Upper lobe of right lung (tissue), 1 donor: ENCODE measurements around the gene MANSC1. TPM values are rescaled to one million over a fixed set of nuclear protein-coding genes. Genes with fewer than 3 reads are reported as not detected.

Experiments
- ATAC-seq: fragments of 200-7000 bp; cut with Tn5 transposase; one replicate; pipeline ENCODE4 v1.9.1; 2020; ENCODE audit warnings: mild to moderate bottlenecking, moderate library complexity
- DNase-seq: peaks from one replicate; pipeline ENCODE4 v3.0.0-alpha.2; 2020
- H3K27ac ChIP-seq: fragments of 200-600 bp; one replicate; pipeline ENCODE4 v1.8.0; 2022
- H3K27me3 ChIP-seq: fragments of 200-600 bp; one replicate; pipeline ENCODE4 v1.8.0; 2022; ENCODE audit warnings: mild to moderate bottlenecking
- H3K36me3 ChIP-seq: fragments of 200-600 bp; one replicate; pipeline ENCODE4 v1.8.0; 2022
- H3K4me1 ChIP-seq: fragments of 200-600 bp; one replicate; pipeline ENCODE4 v1.8.0; 2022
- H3K4me3 ChIP-seq: fragments of 200-600 bp; one replicate; pipeline ENCODE4 v1.8.0; 2022; ENCODE audit warnings: mild to moderate bottlenecking
- H3K9me3 ChIP-seq: fragments of 200-600 bp; one replicate; pipeline ENCODE4 v1.8.0; 2022
- CTCF ChIP-seq: fragments of 200-600 bp; IDR thresholded peaks from one replicate; pipeline ENCODE4 v1.8.0; 2022; ENCODE audit warnings: antibody characterized with exemption
- intact Hi-C: fragments of 100-400 bp; cut with DNase I; formaldehyde crosslinking; loops from one replicate; pipeline ENCODE4 v1.11.0; 2022
- total RNA-seq: library from RNA; stranded (reverse); fragmentation: NEBNext Ultra II Directional; extraction: Animal tissue kit (Norgen Biotek cat#: 25700); gene quantifications from one replicate; pipeline ENCODE4 v1.2.1, GENCODE V29; 2021
- donor health status: DM: no; HTN: yes; CAD: no; lungs with severe emphysema.

MANSC1 gene
- total RNA-seq, 1 donor from 2014 or later = 26.4 TPM

- no peaks in the 10 kb centered on the region for H3K27me3 ChIP-seq
- ATAC-seq = no peak
- TF ChIP-seq CTCF = no peak
- H3K4me1 ChIP-seq = no peaks in the 10 kb centered on the region
- no peaks in the 10 kb centered on the region for H3K9me3 ChIP-seq
- no peak overlapping the region for H3K4me3 ChIP-seq
- intact Hi-C loops = no loop called here
- H3K36me3 ChIP-seq = peaks cover 22% of the 10 kb centered on the region
- no peak overlapping the region for H3K27ac ChIP-seq
- no peak for DNase-seq
Observed at GRCh38 chr12:12367482-12367998, 17.5 kb upstream of the MANSC1 start.

GRCh38 chr12:12366701-12367481, 16.8 kb upstream of the MANSC1 start:
- Histone ChIP-seq H3K4me1 (no peaks in the 10 kb centered on the region), H3K27me3 (no peaks in the 10 kb centered on the region), H3K9me3 (no peaks in the 10 kb centered on the region), H3K36me3 (peaks cover 22% of the 10 kb centered on the region), H3K27ac (no peak overlapping the region), H3K4me3 (no peak overlapping the region)
- intact Hi-C loops = no loop called here
- TF ChIP-seq CTCF = no peak
- DNase-seq (no peak), ATAC-seq (no peak)

- no peak for DNase-seq
- ATAC-seq = no peak
- Histone ChIP-seq H3K4me3 (no peak overlapping the region), H3K4me1 (no peaks in the 10 kb centered on the region), H3K27ac (no peak overlapping the region), H3K9me3 (no peaks in the 10 kb centered on the region), H3K36me3 (peaks cover 22% of the 10 kb centered on the region), H3K27me3 (no peaks in the 10 kb centered on the region)
- intact Hi-C loops = no loop called here
- TF ChIP-seq CTCF = no peak
Observed at GRCh38 chr12:12365931-12366431, 15.9 kb upstream of the MANSC1 start.

- no peak for DNase-seq
- no peak for TF ChIP-seq CTCF
- no peak overlapping the region for H3K27ac ChIP-seq
Observed at GRCh38 chr12:12365446-12365802, 15.4 kb upstream of the MANSC1 start.

GRCh38 chr12:12364787-12365445, 14.9 kb upstream of the MANSC1 start:
- Histone ChIP-seq H3K36me3 (peaks cover 22% of the 10 kb centered on the region), H3K27ac (no peak overlapping the region), H3K4me3 (no peak overlapping the region), H3K9me3 (no peaks in the 10 kb centered on the region), H3K27me3 (no peaks in the 10 kb centered on the region), H3K4me1 (no peaks in the 10 kb centered on the region)
- intact Hi-C loops = no loop called here
- DNase-seq (no peak), ATAC-seq (no peak)
- no peak for TF ChIP-seq CTCF

More at GRCh38 chr12:12365446-12365802, 15.4 kb upstream of the MANSC1 start:
- no peak for ATAC-seq
- peaks cover 22% of the 10 kb centered on the region for H3K36me3 ChIP-seq
- no peaks in the 10 kb centered on the region for H3K9me3 ChIP-seq
- intact Hi-C loops = no loop called here
- no peak overlapping the region for H3K4me3 ChIP-seq
- H3K27me3 ChIP-seq = no peaks in the 10 kb centered on the region
- H3K4me1 ChIP-seq = no peaks in the 10 kb centered on the region
